Ishikawa (cell line): Measurements from ENCODE around the gene CMSS1.

ENCODE experiments used
- CEBPB ChIP-seq: IDR thresholded peaks from 2 replicates; pipeline ENCODE4 v1.6.1; 2012
- CREB1 ChIP-seq: IDR thresholded peaks from 2 replicates; pipeline ENCODE4 v1.6.1; 2012; ENCODE audit warnings: low read depth
- EGR1 ChIP-seq: IDR thresholded peaks from 2 replicates; pipeline ENCODE4 v1.6.1; 2012
- EP300 ChIP-seq: IDR thresholded peaks from 2 replicates; pipeline ENCODE4 v1.6.1; 2012; ENCODE audit warnings: borderline replicate concordance
- FOXM1 ChIP-seq: IDR thresholded peaks from 2 replicates; pipeline ENCODE4 v1.6.1; 2012; ENCODE audit warnings: low read depth, borderline replicate concordance
- MAX ChIP-seq: IDR thresholded peaks from 2 replicates; pipeline ENCODE4 v1.6.1; 2012
- NFIC ChIP-seq: IDR thresholded peaks from 2 replicates; pipeline ENCODE4 v1.6.1; 2012
- RAD21 ChIP-seq: IDR thresholded peaks from 2 replicates; pipeline ENCODE4 v1.6.1; 2012; ENCODE audit warnings: low read depth
- TAF1 ChIP-seq: IDR thresholded peaks from 2 replicates; pipeline ENCODE4 v1.6.1; 2012; ENCODE audit warnings: low read depth, mild to moderate bottlenecking
- TCF12 ChIP-seq: IDR thresholded peaks from 2 replicates; pipeline ENCODE4 v1.6.1; 2012; ENCODE audit warnings: low read depth
- TEAD4 ChIP-seq: IDR thresholded peaks from 2 replicates; pipeline ENCODE4 v1.6.1; 2012
- USF1 ChIP-seq: IDR thresholded peaks from 2 replicates; pipeline ENCODE4 v1.6.1; 2012
- YY1 ChIP-seq: IDR thresholded peaks from 2 replicates; pipeline ENCODE4 v1.6.1; 2012; ENCODE audit warnings: low read depth
- ZBTB7A ChIP-seq: IDR thresholded peaks from 2 replicates; pipeline ENCODE4 v1.6.1; 2012; ENCODE audit warnings: low read depth
- TF ChIP-seq, protein P1 (sequence below): IDR thresholded peaks from 2 replicates; pipeline ENCODE4 v1.6.1; 2012; ENCODE audit warnings: low read depth, mild to moderate bottlenecking

Gene CMSS1

DNA sequence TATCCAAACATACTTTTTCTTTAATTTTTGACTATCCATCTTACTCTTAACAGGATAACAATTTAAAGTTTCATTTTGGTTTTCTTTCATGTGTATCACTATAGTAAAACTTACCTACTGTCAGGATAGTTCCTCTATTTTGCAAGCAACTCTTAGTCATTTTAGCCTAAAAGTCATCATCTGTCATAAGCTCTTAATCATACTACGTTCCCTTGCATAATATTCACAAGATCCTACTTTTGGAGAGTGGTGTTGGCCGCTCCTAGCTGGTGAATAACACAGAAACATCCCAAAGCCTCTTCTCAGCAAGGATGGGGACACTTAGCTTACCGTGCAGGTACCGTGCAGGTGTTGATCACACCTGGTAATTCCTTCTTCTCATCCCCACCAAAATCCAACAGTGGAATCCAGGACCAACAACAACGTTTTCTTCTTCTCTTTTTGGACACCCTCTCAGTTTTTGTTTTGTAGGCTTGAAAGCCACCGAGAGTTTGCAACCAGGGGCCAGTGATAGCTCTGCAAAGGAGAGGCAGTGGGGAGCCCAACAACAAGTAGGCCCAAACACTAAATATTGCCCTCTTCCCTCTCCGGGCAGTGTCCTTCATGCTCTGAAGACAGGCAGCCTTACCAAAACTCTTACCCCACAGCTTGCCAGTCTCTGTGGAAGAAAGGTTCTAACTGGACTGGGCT lies 296.2 kb downstream of the CMSS1 start:
- TF ChIP-seq, protein P1, sequence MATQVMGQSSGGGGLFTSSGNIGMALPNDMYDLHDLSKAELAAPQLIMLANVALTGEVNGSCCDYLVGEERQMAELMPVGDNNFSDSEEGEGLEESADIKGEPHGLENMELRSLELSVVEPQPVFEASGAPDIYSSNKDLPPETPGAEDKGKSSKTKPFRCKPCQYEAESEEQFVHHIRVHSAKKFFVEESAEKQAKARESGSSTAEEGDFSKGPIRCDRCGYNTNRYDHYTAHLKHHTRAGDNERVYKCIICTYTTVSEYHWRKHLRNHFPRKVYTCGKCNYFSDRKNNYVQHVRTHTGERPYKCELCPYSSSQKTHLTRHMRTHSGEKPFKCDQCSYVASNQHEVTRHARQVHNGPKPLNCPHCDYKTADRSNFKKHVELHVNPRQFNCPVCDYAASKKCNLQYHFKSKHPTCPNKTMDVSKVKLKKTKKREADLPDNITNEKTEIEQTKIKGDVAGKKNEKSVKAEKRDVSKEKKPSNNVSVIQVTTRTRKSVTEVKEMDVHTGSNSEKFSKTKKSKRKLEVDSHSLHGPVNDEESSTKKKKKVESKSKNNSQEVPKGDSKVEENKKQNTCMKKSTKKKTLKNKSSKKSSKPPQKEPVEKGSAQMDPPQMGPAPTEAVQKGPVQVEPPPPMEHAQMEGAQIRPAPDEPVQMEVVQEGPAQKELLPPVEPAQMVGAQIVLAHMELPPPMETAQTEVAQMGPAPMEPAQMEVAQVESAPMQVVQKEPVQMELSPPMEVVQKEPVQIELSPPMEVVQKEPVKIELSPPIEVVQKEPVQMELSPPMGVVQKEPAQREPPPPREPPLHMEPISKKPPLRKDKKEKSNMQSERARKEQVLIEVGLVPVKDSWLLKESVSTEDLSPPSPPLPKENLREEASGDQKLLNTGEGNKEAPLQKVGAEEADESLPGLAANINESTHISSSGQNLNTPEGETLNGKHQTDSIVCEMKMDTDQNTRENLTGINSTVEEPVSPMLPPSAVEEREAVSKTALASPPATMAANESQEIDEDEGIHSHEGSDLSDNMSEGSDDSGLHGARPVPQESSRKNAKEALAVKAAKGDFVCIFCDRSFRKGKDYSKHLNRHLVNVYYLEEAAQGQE: no peak
- TF ChIP-seq TEAD4 (no peak), TAF1 (no peak), NFIC (no peak), RAD21 (no peak), FOXM1 (no peak), EP300 (no peak), USF1 (no peak), CEBPB (no peak), TCF12 (no peak), YY1 (no peak), EGR1 (no peak), MAX (no peak), ZBTB7A (no peak), CREB1 (no peak)

- TF ChIP-seq CREB1 (no peak), MAX (no peak), ZBTB7A (no peak)
Measured at GRCh38 chr3:100114413-100115030, 296.9 kb downstream of the CMSS1 start, which contains the start of gene FILIP1L. FILIP1L (minus strand) TSS chr3:100114501.

GRCh38 chr3:100117093-100117492 lies 299.4 kb downstream of the CMSS1 start:
- TF ChIP-seq RAD21 (no peak), ZBTB7A (no peak), TEAD4 (no peak), USF1 (no peak), TCF12 (no peak)
- TF ChIP-seq, protein P1: no peak

- TF ChIP-seq FOXM1 (no peak), EGR1 (no peak), EP300 (no peak), TAF1 (no peak), CREB1 (no peak), YY1 (no peak), USF1 (no peak), TEAD4 (no peak), NFIC (no peak), TCF12 (no peak), ZBTB7A (no peak)
- TF ChIP-seq, protein P1: no peak
Measured at GRCh38 chr3:100120012-100120411, 302.4 kb downstream of the CMSS1 start.
